Stimulated activated CD8-positive, alpha-beta memory T cell treated with anti-CD3 and anti-CD28 coated beads, Interleukin-2, amount 100 ng/mL, for 1 hour (primary cell): ENCODE measurements around the gene SPRYD3.

ENCODE experiments used
- DNase-seq, 2 donors: peaks; one replicate each; pipeline ENCODE4 v3.0.0-alpha.2; 2020; ENCODE audit warnings: low read depth in 2 of 2

Gene SPRYD3

GRCh38 chr12:53063708-53064612 is 15.2 kb downstream of the SPRYD3 start:
- no peak for DNase-seq

GRCh38 chr12:53062977-53063707 is 16.0 kb downstream of the SPRYD3 start:
- DNase-seq: no peak

GRCh38 chr12:53062011-53062961 is 16.9 kb downstream of the SPRYD3 start:
- no peak for DNase-seq

GRCh38 chr12:53061404-53062010 is 17.7 kb downstream of the SPRYD3 start:
- no peak for DNase-seq

- no peak for DNase-seq
These were observed 18.4 kb downstream of the SPRYD3 start for GRCh38 chr12:53060721-53061276.

GRCh38 chr12:53060064-53060720 is 19.0 kb downstream of the SPRYD3 start:
- DNase-seq: no peak

- DNase-seq: no peak
These were observed 19.6 kb downstream of the SPRYD3 start for GRCh38 chr12:53059434-53060063.

- no peak for DNase-seq
These were observed 20.3 kb downstream of the SPRYD3 start for GRCh38 chr12:53058674-53059433.

- no peak for DNase-seq
These were observed 21.2 kb downstream of the SPRYD3 start for GRCh38 chr12:53057816-53058500.

GRCh38 chr12:53056901-53057300 is 22.3 kb downstream of the SPRYD3 start:
- DNase-seq: no peak

GRCh38 chr12:53056296-53056695 is 22.9 kb downstream of the SPRYD3 start:
- no peak for DNase-seq

GRCh38 chr12:53055471-53056266 is 23.5 kb downstream of the SPRYD3 start:
- DNase-seq: no peak

- DNase-seq: peak; percentile 79 to 86
These were observed 24.9 kb downstream of the SPRYD3 start for GRCh38 chr12:53054112-53054878.

- DNase-seq: peak in 1 of 2 donors; percentile 17
These were observed 25.7 kb downstream of the SPRYD3 start for GRCh38 chr12:53053218-53054111.

- DNase-seq: no peak
These were observed 26.6 kb downstream of the SPRYD3 start for GRCh38 chr12:53052419-53053217.
